Measurements from ENCODE around the gene EFCAB6.

EFCAB6 gene

DNA sequence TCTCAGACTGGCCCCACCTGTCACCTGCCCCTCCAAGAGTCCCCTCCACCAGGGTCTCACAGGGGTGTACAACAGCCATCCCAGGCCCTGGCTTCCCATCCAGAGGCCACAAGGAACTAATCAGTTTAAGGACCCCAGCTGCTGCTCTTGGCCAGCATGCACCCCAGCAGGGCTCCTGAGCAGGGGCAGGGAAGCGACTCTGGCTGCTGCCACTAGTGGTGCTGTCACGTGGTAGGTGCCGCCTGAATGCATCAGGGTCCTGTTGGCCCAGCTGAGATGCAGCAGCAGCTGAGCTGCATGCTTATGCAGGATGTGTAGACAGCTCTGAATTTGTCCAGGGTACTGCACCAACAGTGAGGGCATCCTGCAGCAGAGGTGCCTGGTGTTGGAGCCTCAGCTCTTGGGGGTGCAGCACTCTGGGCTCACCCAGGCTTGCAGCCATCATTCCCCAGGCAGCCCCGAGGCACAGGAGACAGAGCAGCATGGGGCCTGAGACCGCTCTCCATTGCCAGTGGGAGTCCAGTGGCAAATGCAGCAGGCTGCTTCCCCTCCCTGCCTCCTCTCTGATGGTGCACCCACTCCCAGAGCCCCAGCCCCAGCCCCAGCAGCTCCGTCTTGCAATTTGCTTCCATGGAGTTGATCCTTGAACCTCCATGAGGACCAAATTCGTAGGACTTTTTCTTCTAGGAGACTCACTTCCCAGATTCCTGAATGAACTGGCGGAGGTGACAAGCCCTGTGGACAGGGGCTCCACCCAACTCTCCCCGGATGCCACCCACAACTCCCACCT is 301.6 kb downstream of the EFCAB6 start:
- TF ChIP-seq CTCF (conservative IDR thresholded peaks at IDR 0.05; ENCODE audit: low read depth, low read length) = no peak
- no peak overlapping the region for H3K4me3 ChIP-seq (ENCODE audit: low read depth, low read length)
- no peak for DNase-seq (ENCODE audit: low read depth)

GRCh38 chr22:43509337-43509736 is 302.8 kb downstream of the EFCAB6 start:
- no peak for DNase-seq (ENCODE audit: low read depth)
- no peak overlapping the region for H3K4me3 ChIP-seq (ENCODE audit: low read depth, low read length)
- TF ChIP-seq CTCF (conservative IDR thresholded peaks at IDR 0.05; ENCODE audit: low read depth, low read length) = no peak

- DNase-seq (ENCODE audit: low read depth) = no peak
- TF ChIP-seq CTCF (conservative IDR thresholded peaks at IDR 0.05; ENCODE audit: low read depth, low read length) = no peak
Observed at GRCh38 chr22:43508489-43508888, 303.6 kb downstream of the EFCAB6 start.

DNA sequence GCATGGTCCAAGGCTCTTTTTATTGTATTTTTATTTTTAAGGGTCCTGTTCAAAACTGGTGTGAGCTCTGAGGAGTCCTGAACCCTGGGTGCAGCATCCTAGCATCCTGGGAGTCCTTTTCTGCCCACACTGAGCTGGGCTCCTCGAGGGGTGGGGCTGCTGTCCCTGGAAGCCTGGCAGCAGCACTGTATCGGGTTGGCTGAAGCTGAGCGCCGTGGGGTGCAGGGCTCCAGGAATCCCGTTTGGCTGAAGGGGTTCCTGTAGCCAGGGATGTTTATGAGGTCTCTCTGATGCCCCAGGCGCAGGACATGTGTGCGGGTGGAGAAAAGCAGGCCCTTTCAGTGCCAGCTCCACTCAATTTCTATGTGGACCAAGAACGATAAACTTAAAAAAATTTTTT is 304.9 kb downstream of the EFCAB6 start:
- no peak for DNase-seq (ENCODE audit: low read depth)
- no peak overlapping the region for H3K4me3 ChIP-seq (ENCODE audit: low read depth, low read length)
- no peak for TF ChIP-seq CTCF (conservative IDR thresholded peaks at IDR 0.05; ENCODE audit: low read depth, low read length)

More at GRCh38 chr22:43508489-43508888, 303.6 kb downstream of the EFCAB6 start:
- H3K4me3 ChIP-seq (ENCODE audit: low read depth, low read length) = no peak overlapping the region

DNA sequence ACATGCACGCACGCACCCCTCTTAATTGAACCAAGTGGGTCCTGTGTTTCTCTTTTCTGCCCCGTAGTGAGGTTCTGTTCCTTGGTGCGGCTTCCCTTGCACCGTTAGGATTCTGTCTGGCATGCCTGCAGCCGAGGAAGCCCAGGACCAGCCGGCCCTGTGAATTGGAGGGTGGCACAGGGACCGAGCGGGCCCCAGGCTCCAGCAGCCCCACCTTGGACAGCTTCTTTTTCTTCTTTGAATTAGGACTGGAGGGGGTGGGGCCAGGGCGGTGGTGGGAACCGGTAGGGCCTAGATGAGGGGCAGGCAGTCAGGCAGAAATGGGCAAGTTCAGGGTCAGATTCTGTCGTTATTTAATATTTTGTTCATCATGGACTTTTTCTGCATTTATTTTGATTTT is 305.6 kb downstream of the EFCAB6 start:
- DNase-seq (ENCODE audit: low read depth) = no peak
- no peak overlapping the region for H3K4me3 ChIP-seq (ENCODE audit: low read depth, low read length)

GRCh38 chr22:43505896-43506295 is 306.2 kb downstream of the EFCAB6 start:
- DNase-seq (ENCODE audit: low read depth) = no peak
- no peak for TF ChIP-seq CTCF (conservative IDR thresholded peaks at IDR 0.05; ENCODE audit: low read depth, low read length)
- no peak overlapping the region for H3K4me3 ChIP-seq (ENCODE audit: low read depth, low read length)

More for the DNA sequence above, 305.6 kb downstream of the EFCAB6 start:
- no peak for TF ChIP-seq CTCF (conservative IDR thresholded peaks at IDR 0.05; ENCODE audit: low read depth, low read length)

- no peak overlapping the region for H3K4me3 ChIP-seq (ENCODE audit: low read depth, low read length)
- no peak for TF ChIP-seq CTCF (conservative IDR thresholded peaks at IDR 0.05; ENCODE audit: low read depth, low read length)
- DNase-seq (ENCODE audit: low read depth) = no peak
Observed at GRCh38 chr22:43505423-43505822, 306.7 kb downstream of the EFCAB6 start.
